ENCODE data around the gene HELZ.
"Not testable (repeated sequence)": the region's sequence is repeated elsewhere in the genome, so short reads cannot be mapped to it uniquely, and the experiment has no call there.

The HELZ gene

GRCh38 chr17:67096609-67097008 lies 148.4 kb downstream of the HELZ start:
- H3K36me3 ChIP-seq (ENCODE audit: control insufficient read depth in 2 of 2, insufficient read depth in 1 of 2, low read length in 2 of 2): peaks cover 4 to 8% of the 10 kb centered on the region in 2 experiments; a peak in 2 of 3 replicates
- TF ChIP-seq PRDM1 (tag by site-specific recombination; IDR thresholded peaks at IDR 0.05): peak; percentile 93
- TF ChIP-seq PRDM4 (tag by site-specific recombination; IDR thresholded peaks at IDR 0.05): no peak
- CTCF ChIA-PET: interaction anchor here (0.6 to 1.2 kb wide), 4 partner anchors 13 to 209 kb away, joined by 3 to 6 read pairs (median 4); no protein-coding TSS in a partner anchor

DNA sequence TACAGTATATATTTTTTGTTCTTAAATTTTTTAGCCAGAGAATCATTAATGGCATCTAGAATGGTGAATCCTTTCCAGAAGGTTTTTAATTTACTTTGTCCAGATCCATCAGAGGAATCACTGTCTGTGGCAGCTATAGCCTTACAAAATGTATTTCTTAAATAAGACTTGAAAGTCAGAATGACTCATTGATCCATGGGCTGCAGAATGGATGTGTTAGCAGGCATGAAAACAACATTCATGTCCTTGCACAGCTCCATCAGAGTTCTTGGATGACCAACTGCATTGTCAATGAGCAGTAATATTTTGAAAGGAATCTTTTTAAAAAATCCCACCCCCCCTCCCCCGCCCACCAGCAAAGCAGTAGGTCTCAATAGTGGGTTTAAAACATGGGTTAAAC lies 149.2 kb downstream of the HELZ start:
- CTCF ChIA-PET: interaction anchor here (0.6 to 1.2 kb wide), 4 partner anchors 12 to 210 kb away, joined by 3 to 6 read pairs (median 4); no protein-coding TSS in a partner anchor
- POLR2A ChIA-PET: no interaction called here

More at GRCh38 chr17:67096609-67097008, 148.4 kb downstream of the HELZ start:
- no peak overlapping the region for H3K27ac ChIP-seq (ENCODE audit: extremely low read depth, low read depth, low read length)
- H3K4me1 ChIP-seq (ENCODE audit: control insufficient read depth, insufficient read depth, low read length): no peaks in the 10 kb centered on the region
- H3K9me3 ChIP-seq (ENCODE audit: control insufficient read depth, insufficient read depth, low read depth, low read length): no peaks in the 10 kb centered on the region
- no peak overlapping the region for H3K4me3 ChIP-seq (ENCODE audit: low read depth, low read length)
- POLR2A ChIA-PET: no interaction called here

GRCh38 chr17:67095291-67095690 lies 149.7 kb downstream of the HELZ start:
- H3K36me3 ChIP-seq (ENCODE audit: control insufficient read depth in 2 of 2, insufficient read depth in 1 of 2, low read length in 2 of 2); H3K9me3 ChIP-seq (ENCODE audit: control insufficient read depth, insufficient read depth, low read depth, low read length); H3K4me3 ChIP-seq (ENCODE audit: low read depth, low read length); H3K4me1 ChIP-seq (ENCODE audit: control insufficient read depth, insufficient read depth, low read length); CTCF ChIA-PET; H3K27ac ChIP-seq (ENCODE audit: extremely low read depth, low read depth, low read length); POLR2A ChIA-PET: not testable (repeated sequence)

More for the DNA sequence above, 149.2 kb downstream of the HELZ start:
- Histone ChIP-seq H3K4me1 (ENCODE audit: control insufficient read depth, insufficient read depth, low read length) (no peaks in the 10 kb centered on the region), H3K27ac (ENCODE audit: extremely low read depth, low read depth, low read length) (no peak overlapping the region), H3K4me3 (ENCODE audit: low read depth, low read length) (no peak overlapping the region), H3K36me3 (ENCODE audit: control insufficient read depth in 2 of 2, insufficient read depth in 1 of 2, low read length in 2 of 2) (peaks cover 7% of the 10 kb centered on the region in 2 experiments), H3K9me3 (ENCODE audit: control insufficient read depth, insufficient read depth, low read depth, low read length) (no peaks in the 10 kb centered on the region)
- TF ChIP-seq ZNF560 (tag by site-specific recombination; IDR thresholded peaks at IDR 0.05; ENCODE audit: borderline replicate concordance) (no peak), ZNF132 (tag by site-specific recombination; IDR thresholded peaks at IDR 0.05; ENCODE audit: borderline replicate concordance) (no peak), ZNF621 (tag by site-specific recombination; IDR thresholded peaks at IDR 0.05) (no peak), MZF1 (tag by site-specific recombination; IDR thresholded peaks at IDR 0.05; ENCODE audit: borderline replicate concordance) (no peak), ZNF626 (tag by site-specific recombination; IDR thresholded peaks at IDR 0.05) (no peak), YY1 (tag by site-specific recombination; IDR thresholded peaks at IDR 0.05) (no peak), ZNF76 (tag by site-specific recombination; IDR thresholded peaks at IDR 0.05; ENCODE audit: borderline replicate concordance, low read depth) (no peak), ZNF529 (tag by site-specific recombination; IDR thresholded peaks at IDR 0.05; ENCODE audit: insufficient replicate concordance) (no peak), ZFHX2 (tag by site-specific recombination; conservative IDR thresholded peaks at IDR 0.05) (no peak), ZNF785 (tag by site-specific recombination; IDR thresholded peaks at IDR 0.05) (no peak), REST (tag by site-specific recombination; IDR thresholded peaks at IDR 0.05) (no peak), ZNF121 (tag by site-specific recombination; IDR thresholded peaks at IDR 0.05) (no peak), GLIS1 (tag by site-specific recombination; IDR thresholded peaks at IDR 0.05) (no peak), ZNF544 (tag by site-specific recombination; IDR thresholded peaks at IDR 0.05) (no peak), ZNF530 (tag by site-specific recombination; IDR thresholded peaks at IDR 0.05; ENCODE audit: low read depth) (no peak), GFI1B (tag by site-specific recombination; IDR thresholded peaks at IDR 0.05) (no peak), ZNF571 (tag by site-specific recombination; IDR thresholded peaks at IDR 0.05) (no peak), ZFP41 (tag by site-specific recombination; IDR thresholded peaks at IDR 0.05; ENCODE audit: borderline replicate concordance) (no peak), ZNF423 (tag by site-specific recombination; IDR thresholded peaks at IDR 0.05) (no peak)
- TF ChIP-seq, protein P1, sequence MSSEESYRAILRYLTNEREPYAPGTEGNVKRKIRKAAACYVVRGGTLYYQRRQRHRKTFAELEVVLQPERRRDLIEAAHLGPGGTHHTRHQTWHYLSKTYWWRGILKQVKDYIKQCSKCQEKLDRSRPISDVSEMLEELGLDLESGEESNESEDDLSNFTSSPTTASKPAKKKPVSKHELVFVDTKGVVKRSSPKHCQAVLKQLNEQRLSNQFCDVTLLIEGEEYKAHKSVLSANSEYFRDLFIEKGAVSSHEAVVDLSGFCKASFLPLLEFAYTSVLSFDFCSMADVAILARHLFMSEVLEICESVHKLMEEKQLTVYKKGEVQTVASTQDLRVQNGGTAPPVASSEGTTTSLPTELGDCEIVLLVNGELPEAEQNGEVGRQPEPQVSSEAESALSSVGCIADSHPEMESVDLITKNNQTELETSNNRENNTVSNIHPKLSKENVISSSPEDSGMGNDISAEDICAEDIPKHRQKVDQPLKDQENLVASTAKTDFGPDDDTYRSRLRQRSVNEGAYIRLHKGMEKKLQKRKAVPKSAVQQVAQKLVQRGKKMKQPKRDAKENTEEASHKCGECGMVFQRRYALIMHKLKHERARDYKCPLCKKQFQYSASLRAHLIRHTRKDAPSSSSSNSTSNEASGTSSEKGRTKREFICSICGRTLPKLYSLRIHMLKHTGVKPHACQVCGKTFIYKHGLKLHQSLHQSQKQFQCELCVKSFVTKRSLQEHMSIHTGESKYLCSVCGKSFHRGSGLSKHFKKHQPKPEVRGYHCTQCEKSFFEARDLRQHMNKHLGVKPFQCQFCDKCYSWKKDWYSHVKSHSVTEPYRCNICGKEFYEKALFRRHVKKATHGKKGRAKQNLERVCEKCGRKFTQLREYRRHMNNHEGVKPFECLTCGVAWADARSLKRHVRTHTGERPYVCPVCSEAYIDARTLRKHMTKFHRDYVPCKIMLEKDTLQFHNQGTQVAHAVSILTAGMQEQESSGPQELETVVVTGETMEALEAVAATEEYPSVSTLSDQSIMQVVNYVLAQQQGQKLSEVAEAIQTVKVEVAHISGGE (tag by site-specific recombination; conservative IDR thresholded peaks at IDR 0.05; ENCODE audit: low read depth): no peak
